HL-60 (cell line): ENCODE data around the gene KIAA0319L.

Experiments used
- DNase-seq, 2 experiments: peaks; one replicate each; pipeline ENCODE4 v3.0.0-alpha.2; 2010 to 2020; ENCODE audit warnings: low read depth in 1 of 2, low spot score in 1 of 2
- H3K27ac ChIP-seq: fragments of 250-450 bp; sonication (Bioruptor Pico); replicated peaks from 2 replicates; pipeline ENCODE4 v1.5.1; 2020; ENCODE audit warnings: mild to moderate bottlenecking, moderate library complexity
- H3K27me3 ChIP-seq: fragments of 250-450 bp; sonication (Bioruptor Pico); 2 replicates; pipeline ENCODE4 v1.5.1; 2021; ENCODE audit warnings: mild to moderate bottlenecking, moderate library complexity; ENCODE audit not compliant: insufficient read depth, poor library complexity, severe bottlenecking
- H3K4me3 ChIP-seq: replicated peaks from 2 replicates; pipeline ENCODE4 v1.5.1; 2011; ENCODE audit warnings: mild to moderate bottlenecking, control low read depth, low read length; ENCODE audit not compliant: insufficient read depth
- GABPA ChIP-seq: IDR thresholded peaks from 2 replicates; pipeline ENCODE4 v1.6.1; 2012; ENCODE audit warnings: low read depth
- POLR2AphosphoS5 ChIP-seq: IDR thresholded peaks from 2 replicates; pipeline ENCODE4 v1.6.1; 2012; ENCODE audit warnings: low read depth
- SPI1 ChIP-seq: IDR thresholded peaks from 2 replicates; pipeline ENCODE4 v1.6.1; 2012; ENCODE audit warnings: low read depth, mild to moderate bottlenecking, borderline replicate concordance
- TF ChIP-seq, protein P1 (sequence below): IDR thresholded peaks from one replicate; pipeline ENCODE4 v1.5.1; 2011; ENCODE audit warnings: low read length, control low read depth, inconsistent platforms; ENCODE audit not compliant: insufficient read depth
- TF ChIP-seq, protein P2 (sequence below): IDR thresholded peaks from 2 replicates; pipeline ENCODE4 v1.6.1; 2012; ENCODE audit warnings: low read depth; ENCODE audit not compliant: insufficient replicate concordance

KIAA0319L gene

DNA sequence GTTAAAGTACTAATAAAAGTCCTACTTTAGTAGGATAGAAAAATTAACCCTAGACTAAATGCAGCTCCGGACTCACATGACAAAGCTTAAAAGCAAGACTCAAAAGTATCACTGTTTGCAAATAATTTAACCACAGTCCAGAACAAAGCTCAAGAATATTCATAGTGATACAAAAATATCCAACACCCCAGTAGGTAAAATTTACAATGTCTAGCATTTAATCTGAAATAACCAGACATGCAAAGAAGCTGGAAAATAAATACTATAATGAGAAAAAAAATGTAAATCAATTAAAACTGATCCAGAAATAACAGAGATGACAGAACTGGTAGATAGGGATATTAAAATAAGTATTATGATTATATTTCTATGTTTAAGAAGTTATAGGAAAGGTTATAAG lies 67.0 kb downstream of the KIAA0319L start:
- TF ChIP-seq GABPA (no peak), POLR2AphosphoS5 (no peak), SPI1 (no peak)
- TF ChIP-seq, protein P1, sequence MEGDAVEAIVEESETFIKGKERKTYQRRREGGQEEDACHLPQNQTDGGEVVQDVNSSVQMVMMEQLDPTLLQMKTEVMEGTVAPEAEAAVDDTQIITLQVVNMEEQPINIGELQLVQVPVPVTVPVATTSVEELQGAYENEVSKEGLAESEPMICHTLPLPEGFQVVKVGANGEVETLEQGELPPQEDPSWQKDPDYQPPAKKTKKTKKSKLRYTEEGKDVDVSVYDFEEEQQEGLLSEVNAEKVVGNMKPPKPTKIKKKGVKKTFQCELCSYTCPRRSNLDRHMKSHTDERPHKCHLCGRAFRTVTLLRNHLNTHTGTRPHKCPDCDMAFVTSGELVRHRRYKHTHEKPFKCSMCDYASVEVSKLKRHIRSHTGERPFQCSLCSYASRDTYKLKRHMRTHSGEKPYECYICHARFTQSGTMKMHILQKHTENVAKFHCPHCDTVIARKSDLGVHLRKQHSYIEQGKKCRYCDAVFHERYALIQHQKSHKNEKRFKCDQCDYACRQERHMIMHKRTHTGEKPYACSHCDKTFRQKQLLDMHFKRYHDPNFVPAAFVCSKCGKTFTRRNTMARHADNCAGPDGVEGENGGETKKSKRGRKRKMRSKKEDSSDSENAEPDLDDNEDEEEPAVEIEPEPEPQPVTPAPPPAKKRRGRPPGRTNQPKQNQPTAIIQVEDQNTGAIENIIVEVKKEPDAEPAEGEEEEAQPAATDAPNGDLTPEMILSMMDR = no peak
- TF ChIP-seq, protein P2, sequence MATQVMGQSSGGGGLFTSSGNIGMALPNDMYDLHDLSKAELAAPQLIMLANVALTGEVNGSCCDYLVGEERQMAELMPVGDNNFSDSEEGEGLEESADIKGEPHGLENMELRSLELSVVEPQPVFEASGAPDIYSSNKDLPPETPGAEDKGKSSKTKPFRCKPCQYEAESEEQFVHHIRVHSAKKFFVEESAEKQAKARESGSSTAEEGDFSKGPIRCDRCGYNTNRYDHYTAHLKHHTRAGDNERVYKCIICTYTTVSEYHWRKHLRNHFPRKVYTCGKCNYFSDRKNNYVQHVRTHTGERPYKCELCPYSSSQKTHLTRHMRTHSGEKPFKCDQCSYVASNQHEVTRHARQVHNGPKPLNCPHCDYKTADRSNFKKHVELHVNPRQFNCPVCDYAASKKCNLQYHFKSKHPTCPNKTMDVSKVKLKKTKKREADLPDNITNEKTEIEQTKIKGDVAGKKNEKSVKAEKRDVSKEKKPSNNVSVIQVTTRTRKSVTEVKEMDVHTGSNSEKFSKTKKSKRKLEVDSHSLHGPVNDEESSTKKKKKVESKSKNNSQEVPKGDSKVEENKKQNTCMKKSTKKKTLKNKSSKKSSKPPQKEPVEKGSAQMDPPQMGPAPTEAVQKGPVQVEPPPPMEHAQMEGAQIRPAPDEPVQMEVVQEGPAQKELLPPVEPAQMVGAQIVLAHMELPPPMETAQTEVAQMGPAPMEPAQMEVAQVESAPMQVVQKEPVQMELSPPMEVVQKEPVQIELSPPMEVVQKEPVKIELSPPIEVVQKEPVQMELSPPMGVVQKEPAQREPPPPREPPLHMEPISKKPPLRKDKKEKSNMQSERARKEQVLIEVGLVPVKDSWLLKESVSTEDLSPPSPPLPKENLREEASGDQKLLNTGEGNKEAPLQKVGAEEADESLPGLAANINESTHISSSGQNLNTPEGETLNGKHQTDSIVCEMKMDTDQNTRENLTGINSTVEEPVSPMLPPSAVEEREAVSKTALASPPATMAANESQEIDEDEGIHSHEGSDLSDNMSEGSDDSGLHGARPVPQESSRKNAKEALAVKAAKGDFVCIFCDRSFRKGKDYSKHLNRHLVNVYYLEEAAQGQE = no peak
- no peak overlapping the region for H3K4me3 ChIP-seq
- H3K27me3 ChIP-seq = no peaks in the 10 kb centered on the region
- no peak overlapping the region for H3K27ac ChIP-seq
- no peak for DNase-seq

DNA sequence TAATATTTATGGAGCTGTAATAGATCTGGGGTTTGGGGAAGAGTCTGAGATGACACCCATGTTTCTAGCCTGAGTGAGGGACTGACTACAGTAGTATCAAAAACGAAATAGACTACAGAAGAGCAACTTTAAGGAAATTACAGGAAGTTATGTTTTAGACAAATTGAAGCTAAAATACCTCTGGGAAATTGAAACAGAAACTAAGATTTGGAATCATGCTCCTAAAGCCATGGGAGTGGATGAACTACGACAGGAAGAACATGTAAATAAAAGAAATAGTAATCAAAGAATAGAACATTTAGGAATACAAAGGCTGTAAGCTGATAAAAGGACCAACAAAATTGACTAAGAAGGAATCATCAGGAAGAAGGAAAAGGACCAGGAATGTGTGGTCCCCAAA lies 68.9 kb downstream of the KIAA0319L start:
- H3K4me3 ChIP-seq = no peak overlapping the region
- no peaks in the 10 kb centered on the region for H3K27me3 ChIP-seq
- TF ChIP-seq GABPA = no peak
- no peak for TF ChIP-seq SPI1
- TF ChIP-seq POLR2AphosphoS5 = no peak
- TF ChIP-seq, protein P1 = no peak
- TF ChIP-seq, protein P2 = no peak
- H3K27ac ChIP-seq = no peak overlapping the region
- DNase-seq = no peak

DNA sequence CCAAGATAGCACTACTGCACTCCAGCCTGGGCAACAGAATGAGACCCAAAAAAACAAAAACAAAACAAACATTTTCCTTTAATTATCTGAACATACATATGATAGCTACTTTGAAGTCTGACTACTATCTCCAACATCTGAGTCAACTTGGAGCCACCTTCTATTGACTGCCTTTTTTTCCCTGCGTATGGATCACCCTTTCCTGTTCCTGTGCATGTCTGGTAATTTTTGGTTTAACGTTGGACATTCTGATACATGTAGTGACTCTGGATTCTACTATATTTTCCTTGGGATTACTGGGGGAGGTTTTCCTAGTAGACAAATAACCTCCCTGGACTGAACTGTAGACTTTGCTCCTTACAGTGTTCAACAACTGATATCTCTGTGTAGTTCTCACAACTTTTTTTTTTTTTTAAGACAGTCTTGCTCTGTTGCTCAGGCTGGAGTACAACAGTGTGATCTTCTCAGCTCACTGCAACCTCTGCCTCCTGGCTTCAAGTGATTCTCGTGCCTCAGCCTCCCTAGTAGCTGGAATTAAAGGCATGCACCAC lies 70.3 kb downstream of the KIAA0319L start:
- no peak for DNase-seq
- H3K4me3 ChIP-seq = no peak overlapping the region
- no peaks in the 10 kb centered on the region for H3K27me3 ChIP-seq
- no peak overlapping the region for H3K27ac ChIP-seq
- TF ChIP-seq POLR2AphosphoS5 (no peak), GABPA (no peak), SPI1 (no peak)
- TF ChIP-seq, protein P1 = no peak
- TF ChIP-seq, protein P2 = no peak
